Pericardium fibroblast (primary cell): ENCODE measurements around the gene ZNHIT2. TPM values are rescaled to one million over a fixed set of nuclear protein-coding genes. Genes with fewer than 3 reads are reported as not detected.

ENCODE experiments used
- total RNA-seq: library from RNA; depleted of rRNA; stranded (reverse); fragments of >200 nt; gene quantifications from 2 replicates; pipeline ENCODE4 v1.2.3, GENCODE V29; 2015

Gene ZNHIT2
- total RNA-seq: 18.3 and 19.1 TPM in 2 replicates

DNA sequence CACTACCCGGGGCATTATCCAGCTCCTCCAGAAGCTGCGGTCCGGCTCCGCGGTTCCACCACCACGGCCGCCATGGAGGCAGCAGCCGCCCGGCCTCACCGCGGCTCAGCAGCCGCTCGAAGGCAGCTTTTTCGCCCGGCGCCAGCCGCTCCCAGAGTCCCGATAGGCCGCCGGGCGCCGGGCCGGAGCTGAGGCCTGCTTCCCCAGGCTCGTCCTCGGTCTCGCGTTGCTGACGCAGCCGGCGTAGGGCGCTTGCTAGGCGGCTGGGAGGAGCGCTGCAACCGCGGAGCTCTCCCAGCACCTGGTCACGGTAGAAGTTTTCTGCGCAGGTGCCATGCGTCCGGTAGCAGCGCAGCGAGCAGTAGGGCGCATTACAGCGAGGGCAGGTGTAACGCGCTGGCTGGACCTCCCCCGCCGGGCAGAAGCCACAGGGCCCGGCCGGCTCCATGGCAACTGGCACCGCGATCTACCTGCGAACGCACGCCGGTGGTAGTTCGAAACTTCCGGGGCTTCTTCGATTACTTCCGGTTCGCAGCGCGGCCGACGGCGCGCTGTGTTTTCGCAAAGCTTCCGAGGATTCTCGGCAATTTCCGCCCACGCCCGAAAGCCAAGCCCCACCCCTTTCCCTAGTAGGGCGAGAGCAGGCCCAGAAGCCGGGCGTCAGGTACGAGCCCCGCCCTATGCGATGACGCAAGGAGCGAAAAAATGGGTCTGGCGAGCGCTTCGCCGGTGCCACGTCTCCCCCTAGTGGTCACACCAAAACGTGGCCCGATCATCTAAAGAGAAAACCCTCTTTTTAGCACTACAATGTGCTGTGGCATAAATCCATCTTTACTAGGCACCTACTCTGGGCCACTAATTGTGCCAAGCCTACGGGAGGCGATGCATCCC is at the start of gene ZNHIT2:
Gene ZNHIT2 (minus strand): TSS at position 496 of the 891 bp plus-strand sequence. CDS start 48 bp downstream, at position 448.

DNA sequence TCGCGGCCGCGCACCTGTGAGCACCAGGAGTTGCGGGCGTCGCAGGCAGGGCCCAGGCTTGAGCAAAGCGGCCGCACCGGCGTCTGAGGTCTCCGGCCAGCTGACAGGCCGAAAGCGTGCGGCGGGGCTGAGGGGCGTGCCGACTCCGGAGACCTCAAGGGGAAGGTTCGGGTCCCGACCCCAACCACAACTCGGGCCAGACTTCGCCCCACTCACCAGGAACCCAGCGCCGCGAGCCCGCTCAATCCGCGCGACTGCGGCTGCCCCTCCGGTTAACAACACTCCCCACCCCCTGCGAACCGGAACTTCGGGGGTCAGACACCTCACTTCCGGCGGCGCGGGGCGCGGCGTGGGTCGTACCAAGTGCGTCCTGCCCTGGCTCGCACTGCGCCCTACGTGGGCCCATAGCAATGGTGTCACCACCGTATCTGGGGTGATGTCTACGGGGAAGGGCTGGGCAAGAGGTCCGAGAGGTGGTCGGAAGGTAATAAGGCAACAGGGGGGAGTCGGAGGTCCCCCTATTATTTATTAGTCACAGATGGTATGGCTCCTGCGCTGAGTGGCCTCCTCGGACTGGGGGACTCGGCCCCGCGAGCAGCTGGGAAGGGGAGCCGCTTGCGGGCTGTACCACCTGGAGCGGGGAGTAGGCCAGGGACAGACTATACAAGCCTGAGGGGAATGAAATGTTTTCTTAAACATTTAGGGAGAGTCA is 16.9 kb upstream of the ZNHIT2 start, which contains the start of gene SYVN1:
Gene SYVN1 (minus strand): TSS at position 280 of the 712 bp plus-strand sequence. CDS start 918 bp downstream, outside the sequence.

DNA sequence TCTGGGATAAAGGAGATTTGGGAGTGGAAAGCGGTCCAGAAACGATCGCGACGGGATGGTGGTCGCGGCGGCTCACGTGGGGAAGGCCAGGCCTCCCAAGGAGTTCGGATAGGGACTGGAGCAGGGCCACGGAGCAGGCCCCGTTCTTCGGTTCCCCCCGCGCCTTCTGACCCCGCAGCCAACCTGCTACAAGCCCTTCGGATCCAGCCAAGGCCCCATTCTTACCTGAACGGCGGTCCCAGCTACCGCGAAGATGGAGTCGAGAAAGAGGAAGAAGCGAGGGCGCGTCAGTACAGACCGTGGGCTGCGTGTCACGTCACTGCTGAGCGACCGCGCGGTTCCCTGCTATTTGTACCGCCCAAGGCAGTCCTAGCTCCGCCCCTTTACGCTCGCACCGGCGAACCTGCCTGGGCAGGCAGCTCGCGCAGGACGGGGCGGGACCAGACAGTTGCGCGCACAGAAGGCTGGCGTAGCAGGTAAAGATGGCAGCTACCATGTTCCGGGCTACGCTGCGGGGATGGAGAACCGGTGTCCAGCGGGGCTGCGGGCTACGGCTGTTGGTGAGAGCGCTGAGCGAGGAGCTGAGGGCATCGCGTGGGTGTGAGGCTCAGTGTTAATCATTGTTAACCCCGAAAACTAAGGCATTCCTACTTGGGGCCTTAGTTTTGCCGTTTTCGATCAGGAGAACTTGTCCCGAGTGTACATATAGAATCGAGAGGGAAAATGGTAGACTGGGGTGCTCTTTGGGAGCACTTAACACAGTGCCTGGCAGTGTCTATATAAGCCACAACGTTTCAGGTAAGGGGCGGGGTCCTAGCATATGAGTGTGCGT is 4.6 kb upstream of the ZNHIT2 start, which contains the start of the genes FAU and MRPL49:
Gene FAU (minus strand): TSS at position 270 of the 832 bp plus-strand sequence. CDS start 321 bp downstream, outside the sequence.
Gene MRPL49 (plus strand): TSS at position 457 of the 832 bp plus-strand sequence. CDS start 26 bp downstream, at position 483.

DNA sequence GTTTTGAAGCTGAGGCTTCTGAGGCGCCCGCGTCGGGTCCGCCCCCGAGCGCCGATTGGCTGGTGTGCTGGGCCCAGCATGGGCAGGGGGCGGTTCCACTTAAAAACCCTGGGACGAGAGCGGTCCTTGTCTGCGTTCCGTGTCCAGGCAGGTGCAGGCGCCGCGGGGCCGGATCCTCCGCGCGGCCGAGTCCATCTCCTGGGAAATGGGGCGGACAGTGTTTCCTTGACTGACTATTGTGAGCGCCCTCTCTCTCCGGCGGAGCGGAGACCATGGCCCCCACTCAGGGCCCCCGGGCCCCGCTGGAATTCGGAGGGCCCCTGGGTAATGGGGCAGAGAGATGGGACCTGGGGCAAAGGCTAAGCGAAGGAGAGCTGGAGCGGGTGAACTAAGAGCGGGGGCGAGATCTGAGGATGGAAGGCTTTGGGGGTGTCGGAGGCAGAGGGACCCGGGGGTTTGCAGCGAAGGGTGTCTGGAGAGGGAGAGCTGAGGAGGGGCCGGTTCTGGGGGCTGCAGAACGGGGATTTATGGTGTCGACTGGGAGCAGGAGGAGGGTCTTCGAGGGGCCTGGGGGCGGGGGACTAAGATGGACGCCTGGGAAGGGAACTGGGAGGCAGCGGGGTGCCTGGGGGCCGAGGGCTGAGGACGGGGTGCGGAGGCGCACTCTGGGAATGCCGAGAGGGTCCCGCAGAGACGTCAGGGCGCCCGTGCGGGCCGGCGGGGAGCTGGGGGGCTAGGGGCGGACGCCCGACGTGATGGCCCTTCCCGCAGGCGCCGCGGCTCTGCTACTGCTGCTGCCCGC is 5.6 kb downstream of the ZNHIT2 start, which contains the start of gene TM7SF2:
Gene TM7SF2 (plus strand): TSS at position 129 of the 802 bp plus-strand sequence. CDS start 144 bp downstream, at position 273.

DNA sequence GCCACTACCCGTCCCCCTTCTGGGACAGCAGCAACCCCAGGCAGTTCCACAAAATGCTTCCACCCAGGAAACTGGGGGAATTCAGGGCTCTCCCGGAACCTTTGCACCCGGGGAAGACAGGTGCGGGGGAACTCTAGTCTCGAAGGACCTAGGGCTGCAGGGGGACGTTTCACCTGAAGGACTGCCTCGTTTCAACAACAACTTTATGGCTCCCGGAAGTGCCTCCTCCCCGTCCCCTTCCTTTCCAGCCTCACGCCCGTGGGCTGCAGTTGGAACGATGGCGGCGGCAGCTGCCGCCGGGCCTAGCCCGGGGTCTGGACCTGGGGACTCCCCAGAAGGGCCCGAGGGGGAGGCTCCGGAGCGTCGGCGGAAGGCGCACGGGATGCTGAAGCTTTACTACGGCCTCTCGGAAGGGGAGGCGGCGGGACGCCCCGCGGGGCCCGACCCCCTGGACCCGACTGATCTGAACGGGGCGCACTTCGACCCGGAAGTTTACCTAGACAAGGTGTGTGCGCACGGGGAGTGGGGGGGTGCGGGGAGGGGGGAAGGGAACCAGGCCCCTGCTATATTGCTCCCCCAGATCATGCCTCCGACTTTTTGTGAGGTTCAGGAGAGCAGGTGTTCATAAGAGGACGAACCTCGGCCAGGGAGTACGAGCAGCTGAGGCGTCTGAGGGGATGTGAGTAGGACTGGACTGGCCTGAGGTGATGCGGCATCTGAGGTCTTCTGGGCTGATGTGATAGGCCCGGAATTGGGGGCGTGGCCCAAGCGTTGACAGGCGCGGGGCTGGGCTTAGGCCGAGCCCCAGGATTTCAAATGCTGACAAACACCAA is 21.3 kb downstream of the ZNHIT2 start, which contains the start of gene VPS51:
Gene VPS51 (plus strand): TSS at position 241 of the 833 bp plus-strand sequence. CDS start 37 bp downstream, at position 278.

DNA sequence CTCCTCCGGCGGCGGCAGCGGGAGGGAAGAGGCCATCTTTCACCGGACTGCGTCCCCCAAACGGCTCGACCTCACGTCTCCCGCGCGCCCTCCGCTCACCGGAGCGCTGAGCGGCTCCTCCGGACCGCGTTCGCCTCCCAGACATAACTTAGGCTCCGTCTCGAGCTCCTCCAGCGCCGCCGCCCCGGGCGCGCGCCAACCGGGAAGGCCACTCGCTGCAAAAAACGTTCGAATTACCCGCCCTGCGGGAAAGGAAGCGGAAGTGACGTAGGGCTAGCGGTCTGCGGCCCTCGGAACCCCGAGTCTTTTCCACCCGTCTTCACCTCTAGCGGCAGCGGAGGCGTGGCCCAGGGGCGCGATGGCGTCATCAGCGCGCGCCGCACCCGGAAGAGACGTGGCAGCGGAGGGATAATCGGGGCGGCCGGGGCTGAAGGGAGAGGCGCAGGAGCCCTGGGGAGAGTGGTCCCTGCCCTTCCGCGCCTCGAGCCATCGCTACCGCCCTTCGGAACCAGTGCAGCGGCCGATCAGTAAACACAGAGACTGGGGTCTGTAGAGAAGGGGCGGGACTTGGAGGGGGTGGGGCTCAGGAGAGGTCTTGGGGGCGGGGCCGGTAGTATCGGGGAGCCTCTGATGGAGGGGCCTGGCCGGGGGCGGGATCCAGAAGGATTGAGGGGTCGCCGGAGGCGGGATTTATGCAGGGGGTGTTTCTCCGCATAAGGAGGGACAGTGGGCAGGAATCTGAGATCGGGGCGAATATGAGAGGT is 33.5 kb downstream of the ZNHIT2 start, which contains the start of the genes CDCA5 and ZFPL1:
Gene CDCA5 (minus strand): TSS at position 207 of the 764 bp plus-strand sequence. CDS start 62 bp downstream, at position 145.
Gene ZFPL1 (plus strand): TSS at position 389 of the 764 bp plus-strand sequence. CDS start 477 bp downstream, outside the sequence.

Other genes with a start within 250 kb of the ZNHIT2 start
- gene EHD1, start 239.1 kb downstream of the ZNHIT2 start, total RNA-seq: 52.1 and 66.7 TPM in 2 replicates
- gene ATG2A, start 200.5 kb downstream of the ZNHIT2 start, total RNA-seq: 16.2 and 19.2 TPM in 2 replicates
- gene PPP2R5B, start 193.0 kb downstream of the ZNHIT2 start, total RNA-seq: 11.1 and 21.6 TPM in 2 replicates
- gene GPHA2, start 181.8 kb downstream of the ZNHIT2 start, total RNA-seq: 0.35 TPM in 1 of 2 replicates, not detected in the other
- not detected in 2 replicates for gene MAJIN, start 145.6 kb downstream of the ZNHIT2 start, total RNA-seq
- 0.12 and 0.51 TPM in 2 replicates for gene BATF2, start 120.7 kb downstream of the ZNHIT2 start, total RNA-seq
- 116 and 119 TPM in 2 replicates for gene ARL2, start 103.5 kb downstream of the ZNHIT2 start, total RNA-seq
- 7.8 and 9.4 TPM in 2 replicates for gene SNX15, start 90.3 kb downstream of the ZNHIT2 start, total RNA-seq
- 19.7 and 23.5 TPM in 2 replicates for gene SAC3D1, start 76.5 kb downstream of the ZNHIT2 start, total RNA-seq
- gene NAALADL1, start 59.1 kb downstream of the ZNHIT2 start, total RNA-seq: 17.2 and 38.7 TPM in 2 replicates
- gene CDCA5, start 33.7 kb downstream of the ZNHIT2 start, total RNA-seq: 1.2 and 2.9 TPM in 2 replicates
- 34.5 TPM in 2 replicates for gene ZFPL1, start 33.5 kb downstream of the ZNHIT2 start, total RNA-seq
- gene VPS51, start 21.5 kb downstream of the ZNHIT2 start, total RNA-seq: 197 and 427 TPM in 2 replicates
- gene TM7SF2, start 5.8 kb downstream of the ZNHIT2 start, total RNA-seq: 10.4 and 13.4 TPM in 2 replicates
- 456 and 558 TPM in 2 replicates for gene FAU, start 4.4 kb upstream of the ZNHIT2 start, total RNA-seq
- 40.8 and 56.9 TPM in 2 replicates for gene MRPL49, start 4.6 kb upstream of the ZNHIT2 start, total RNA-seq
- gene SYVN1, start 16.8 kb upstream of the ZNHIT2 start, total RNA-seq: 13.2 and 22.1 TPM in 2 replicates
- gene SPDYC, start 52.5 kb upstream of the ZNHIT2 start, total RNA-seq: not detected in 2 replicates
- 168 and 189 TPM in 2 replicates for gene CAPN1, start 64.2 kb upstream of the ZNHIT2 start, total RNA-seq
- gene POLA2, start 144.3 kb upstream of the ZNHIT2 start, total RNA-seq: 2.6 and 3.7 TPM in 2 replicates
- gene CDC42EP2, start 197.2 kb upstream of the ZNHIT2 start, total RNA-seq: 35.6 and 79.6 TPM in 2 replicates
- gene DPF2, start 216.2 kb upstream of the ZNHIT2 start, total RNA-seq: 32.4 and 36.6 TPM in 2 replicates
- 0.12 TPM in 1 of 2 replicates, not detected in the other for gene TIGD3, start 237.1 kb upstream of the ZNHIT2 start, total RNA-seq